AG04449 (cell line): Measurements from ENCODE around the gene CNOT9.

Experiments used
- CTCF ChIA-PET: fragments of 350-600 bp; formaldehyde crosslinking; extraction: SDS; loops from one replicate; lab custom pipeline; 2021; ENCODE audit warnings: antibody characterized with exemption; lab: Yijun Ruan, JAX
- POLR2A ChIA-PET: fragments of 400-600, 350-600 bp; formaldehyde crosslinking; extraction: SDS; loops from one replicate; lab custom pipeline; 2020; ENCODE audit warnings: antibody characterized with exemption, inconsistent platforms; lab: Yijun Ruan, JAX
- DNase-seq: peaks from one replicate; pipeline ENCODE4 v3.0.0-alpha.2; 2010; ENCODE audit warnings: low read depth, low spot score
- H3K4me3 ChIP-seq: 2 replicates; pipeline ENCODE4 v1.5.1; 2011; ENCODE audit warnings: low read depth, mild to moderate bottlenecking, control low read depth, low read length
- CTCF ChIP-seq: IDR thresholded peaks from one replicate; pipeline ENCODE4 v1.5.1; 2011; ENCODE audit warnings: mild to moderate bottlenecking, moderate library complexity, low read length, control low read depth, inconsistent platforms; ENCODE audit not compliant: insufficient read depth; ENCODE audit errors: missing control alignments

Gene CNOT9

GRCh38 chr2:218618102-218618860 is 49.6 kb downstream of the CNOT9 start:
- H3K4me3 ChIP-seq = no peak overlapping the region
- TF ChIP-seq CTCF = no peak
- no peak for DNase-seq
- CTCF ChIA-PET = interaction anchor here (0.9 to 1.0 kb wide), 2 partner anchors 30 to 48 kb away, joined by 3 read pairs; no protein-coding TSS in a partner anchor
- POLR2A ChIA-PET = interaction anchor here (0.6 kb wide), 1 partner anchor 11 kb away, joined by 3 read pairs; the partner anchor contains the start of gene PLCD4

- ChIA-PET POLR2A (no interaction called here), CTCF (no interaction called here)
- DNase-seq = no peak
- TF ChIP-seq CTCF = no peak
- no peak overlapping the region for H3K4me3 ChIP-seq
Observed at GRCh38 chr2:218621007-218621406, 52.4 kb downstream of the CNOT9 start.

- CTCF ChIA-PET = interaction anchor here (1.6 kb wide), 1 partner anchor 25 kb away, joined by 5 read pairs; no protein-coding TSS in a partner anchor
- TF ChIP-seq CTCF = no peak
- POLR2A ChIA-PET = no interaction called here
- no peak overlapping the region for H3K4me3 ChIP-seq
- DNase-seq = no peak
Observed at GRCh38 chr2:218622606-218623365, 54.1 kb downstream of the CNOT9 start.

GRCh38 chr2:218623366-218623705 is 54.7 kb downstream of the CNOT9 start:
- ChIA-PET POLR2A (no interaction called here), CTCF (interaction anchor here (1.6 kb wide), 1 partner anchor 25 kb away, joined by 5 read pairs; no protein-coding TSS in a partner anchor)
- H3K4me3 ChIP-seq = no peak overlapping the region
- DNase-seq = no peak
- no peak for TF ChIP-seq CTCF

- ChIA-PET CTCF (interaction anchor here (0.9 kb wide), 1 partner anchor 22 kb away, joined by 3 read pairs; no protein-coding TSS in a partner anchor), POLR2A (no interaction called here)
- no peak for DNase-seq
Observed at GRCh38 chr2:218626369-218626768, 57.7 kb downstream of the CNOT9 start.

More at GRCh38 chr2:218626369-218626768, 57.7 kb downstream of the CNOT9 start:
- no peak for TF ChIP-seq CTCF
- H3K4me3 ChIP-seq = no peak overlapping the region
